H1 (cell line): ENCODE measurements around the gene ANAPC13.

Source experiments
- CTCF ChIP-seq, 3 experiments: IDR thresholded peaks; 1 replicate in 2 of 3; 2 replicates in 1 of 3; pipeline versions ENCODE4 v1.5.1 to v1.6.1; 2011; ENCODE audit warnings: low read length in 3 of 3, mild to moderate bottlenecking in 3 of 3, inconsistent platforms in 2 of 3, low read depth in 1 of 3, moderate library complexity in 1 of 3; ENCODE audit not compliant: insufficient read depth in 1 of 3; ENCODE audit errors: control extremely low read depth in 1 of 3
- JUND ChIP-seq: IDR thresholded peaks from 2 replicates; pipeline ENCODE4 v1.6.1; 2011; ENCODE audit warnings: mild to moderate bottlenecking, improper control_type of control experiment, low read length
- RAD21 ChIP-seq, 2 experiments: IDR thresholded peaks in 1 of 2; conservative IDR thresholded peaks in 1 of 2; 2 replicates each; pipeline ENCODE4 v1.6.1; 2011; ENCODE audit warnings: low read depth in 2 of 2, low read length in 2 of 2, improper control_type of control experiment in 1 of 2, inconsistent platforms in 1 of 2, mild to moderate bottlenecking in 1 of 2, moderate library complexity in 1 of 2
- TBP ChIP-seq: IDR thresholded peaks from 2 replicates; pipeline ENCODE4 v1.6.1; 2011; ENCODE audit warnings: low read depth, low read length, improper control_type of control experiment

- TF ChIP-seq RAD21 (IDR thresholded peaks at IDR 0.05 in 1 of 2, conservative IDR thresholded peaks at IDR 0.05 in 1 of 2; ENCODE audit: low read depth in 2 of 2, low read length in 2 of 2) (no peak), TBP (no peak), CTCF (IDR thresholded peaks at IDR 0.05; ENCODE audit: control extremely low read depth in 1 of 3, insufficient read depth in 1 of 3, low read depth in 1 of 3, low read length in 3 of 3) (no peak), JUND (no peak)
Measured at GRCh38 chr3:134468519-134468918, 17.3 kb downstream of the ANAPC13 start.
